HS-5 (cell line): ENCODE data around the gene KNCN.

ENCODE experiments used
- DNase-seq: peaks from one replicate; pipeline ENCODE4 v3.0.0-alpha.2; 2012; ENCODE audit warnings: low read depth

The KNCN gene

DNA sequence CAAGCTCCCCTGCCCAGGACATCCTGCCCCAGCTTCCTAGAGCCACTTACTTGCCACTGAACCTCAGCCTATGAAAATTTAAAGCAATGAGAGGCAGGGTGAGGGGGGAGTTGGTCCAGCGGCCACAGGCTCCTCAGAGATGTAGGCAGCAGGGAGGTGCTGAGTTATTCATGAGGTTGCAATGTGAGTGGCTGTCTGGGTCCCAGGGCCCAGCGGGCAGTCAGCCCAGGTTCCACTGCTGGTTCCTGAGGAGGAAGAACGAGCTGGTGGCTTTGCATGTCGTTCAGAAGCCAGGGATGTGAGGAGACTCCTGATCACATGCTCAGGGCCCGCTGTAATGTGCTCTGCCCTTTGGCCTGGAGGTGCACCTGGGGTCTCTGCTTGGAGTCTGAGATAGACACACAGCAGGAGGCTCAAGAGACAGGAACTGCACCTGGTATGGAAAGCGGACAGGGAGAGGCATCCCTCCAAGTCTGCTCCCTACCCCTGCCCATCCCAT lies at the start of gene KNCN:
TSS of gene KNCN (minus strand) at position 51 of the 499 bp plus-strand sequence. CDS start 432 bp downstream, outside the sequence.
- DNase-seq, result no peak

DNA sequence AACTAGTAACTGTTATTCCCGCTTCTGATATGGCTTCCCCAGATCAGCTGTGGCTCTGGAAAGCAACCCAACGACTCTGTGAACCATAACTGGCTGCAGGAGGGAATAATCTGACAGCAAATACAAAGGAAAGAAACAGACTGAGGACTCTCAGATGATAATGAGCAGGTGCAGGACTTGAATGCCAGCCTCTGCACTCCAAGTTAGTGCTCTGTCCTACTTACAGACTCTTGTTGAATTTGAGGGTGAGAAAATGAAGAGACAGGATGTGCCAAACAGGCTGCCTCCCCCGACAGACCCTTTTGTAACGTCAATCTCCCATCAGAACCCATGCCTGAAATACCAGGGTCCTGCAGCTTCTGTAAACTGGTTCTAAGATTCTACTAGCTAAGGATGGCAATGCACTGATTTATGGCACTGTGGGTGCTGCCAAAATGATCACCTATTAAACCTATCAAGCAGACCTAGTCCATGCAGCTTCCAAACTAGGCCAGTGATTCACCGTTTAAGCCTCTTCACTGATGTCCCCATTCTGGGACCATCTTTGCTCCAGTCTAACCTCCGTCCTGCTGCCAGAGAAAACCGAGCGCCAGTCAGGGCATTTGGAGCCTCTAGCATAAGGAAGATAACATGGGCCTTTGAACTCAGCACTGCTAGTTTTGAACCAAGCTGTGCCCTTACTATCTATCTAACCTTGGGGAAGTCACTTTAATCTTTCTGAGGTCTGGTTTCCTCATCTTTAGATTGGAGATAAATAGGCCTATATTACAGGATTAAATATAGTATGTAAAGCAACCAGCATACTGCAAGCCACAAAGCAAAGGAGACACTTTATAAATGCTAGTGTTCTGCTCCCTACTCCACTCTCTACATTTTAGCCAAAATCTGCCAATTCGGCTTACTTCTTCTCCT lies 47.9 kb upstream of the KNCN start:
- no peak for DNase-seq

GRCh38 chr1:46596846-46597245 lies 45.4 kb upstream of the KNCN start:
- DNase-seq, result no peak

DNA sequence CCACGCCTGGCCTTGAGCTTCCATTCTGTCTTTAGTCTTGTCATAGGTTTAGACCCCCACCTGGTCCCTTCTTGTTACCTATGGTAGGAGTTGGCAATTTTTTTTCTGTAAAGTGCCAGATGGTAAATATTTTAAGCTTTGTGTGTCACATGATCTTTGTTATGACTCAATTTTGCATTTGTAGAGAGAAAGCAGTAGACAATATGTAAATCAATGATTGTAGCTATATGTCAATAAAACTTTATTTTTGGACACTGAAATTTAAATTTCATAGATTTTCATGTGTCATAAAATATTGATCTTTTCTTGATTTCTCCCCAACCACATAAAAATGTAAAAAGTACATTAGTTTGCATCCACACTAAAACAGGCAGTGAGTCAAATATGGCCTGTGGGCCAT lies 44.6 kb upstream of the KNCN start:
- DNase-seq, result no peak

GRCh38 chr1:46595127-46595526 lies 43.7 kb upstream of the KNCN start:
- DNase-seq, result no peak

DNA sequence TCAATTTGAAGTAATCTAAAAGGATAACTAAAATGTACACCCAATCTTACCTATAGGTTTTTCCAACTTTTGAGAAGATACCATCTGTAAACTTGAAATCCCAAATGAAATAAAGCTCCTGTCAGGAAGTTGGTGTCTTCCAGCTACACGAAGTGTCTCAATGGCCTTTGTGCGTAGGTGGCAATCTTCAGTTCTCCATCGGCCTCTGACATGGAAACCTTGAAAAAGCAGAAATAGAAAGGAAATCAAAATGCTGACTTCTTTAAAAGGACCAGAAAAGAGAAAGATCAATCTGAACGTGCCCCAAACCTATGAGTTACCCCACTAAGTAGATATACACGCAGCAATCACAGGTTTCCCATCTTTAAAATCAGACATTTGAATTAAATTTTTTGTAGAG lies 42.6 kb upstream of the KNCN start:
- DNase-seq, result no peak

DNA sequence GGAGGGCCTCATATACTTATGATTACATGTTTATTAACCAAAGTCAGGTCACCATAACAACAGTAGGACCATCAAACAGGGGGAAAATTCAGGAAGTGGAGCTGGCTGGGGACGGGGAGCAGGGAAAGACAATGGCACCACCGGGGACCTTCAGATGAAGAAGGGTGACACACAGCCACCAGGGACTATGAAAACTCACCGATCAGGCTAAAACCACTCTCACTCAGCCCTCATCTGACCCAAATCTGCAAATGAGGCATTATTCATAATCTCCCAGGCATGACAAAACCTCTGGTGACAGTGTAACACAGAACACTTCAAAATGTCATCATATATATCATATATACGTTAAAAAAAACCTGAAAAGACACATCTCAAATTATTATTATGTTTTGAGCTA lies 41.4 kb upstream of the KNCN start:
- DNase-seq, result no peak

- DNase-seq, result no peak
Observed at GRCh38 chr1:46589529-46589928, 38.1 kb upstream of the KNCN start.

- no peak for DNase-seq
Observed at GRCh38 chr1:46587069-46587468, 35.6 kb upstream of the KNCN start.

DNA sequence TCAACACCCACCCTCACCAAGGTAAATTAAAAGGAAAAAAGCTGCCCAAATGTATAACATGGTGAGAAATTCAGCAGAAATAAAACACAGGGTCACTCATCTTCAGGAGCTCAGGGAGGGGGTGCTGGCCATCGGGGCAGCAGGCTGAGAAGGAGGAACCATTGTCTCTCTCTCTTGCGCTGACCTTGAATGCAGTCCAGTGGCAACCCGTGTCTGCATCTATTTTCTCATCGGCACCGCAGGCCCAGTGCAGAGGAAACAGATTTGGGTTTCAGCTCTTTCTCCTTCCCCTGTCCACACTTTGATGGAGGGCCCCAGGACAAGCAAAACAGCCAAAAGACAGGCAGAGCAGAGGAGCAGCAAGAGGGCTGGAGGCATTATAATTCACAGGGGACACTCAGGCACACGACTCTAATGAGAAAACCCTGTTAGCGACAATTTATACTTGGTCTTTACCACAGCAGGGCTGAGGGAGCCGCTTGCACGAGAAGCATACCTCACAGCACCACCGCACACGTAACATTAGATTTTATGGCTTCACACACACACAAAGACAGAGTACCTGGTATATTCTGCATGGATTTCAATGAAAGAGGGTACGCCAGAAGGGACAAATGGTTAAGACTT lies 34.0 kb upstream of the KNCN start:
- DNase-seq, result no peak

GRCh38 chr1:46583494-46583893 lies 32.0 kb upstream of the KNCN start:
- DNase-seq, result no peak

DNA sequence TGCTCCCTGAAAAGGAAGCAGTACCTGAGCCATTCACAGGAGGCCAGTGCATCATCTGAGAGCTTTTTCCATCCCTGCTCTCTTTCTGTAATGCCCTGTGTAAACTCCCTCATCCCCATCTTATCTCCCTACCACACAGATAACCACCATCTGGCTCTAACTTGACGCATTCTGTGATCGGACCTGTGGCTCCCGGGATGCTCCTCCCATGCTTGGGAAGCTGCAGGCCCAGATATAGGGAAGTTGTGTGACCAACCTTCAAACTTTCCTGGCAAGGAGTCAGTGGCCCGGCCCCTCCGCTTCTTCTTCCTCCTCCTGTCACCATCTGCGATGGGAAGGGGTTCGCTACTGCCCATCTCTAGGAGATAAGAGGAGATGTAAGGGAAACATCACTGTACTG lies 31.5 kb upstream of the KNCN start:
- no peak for DNase-seq

DNA sequence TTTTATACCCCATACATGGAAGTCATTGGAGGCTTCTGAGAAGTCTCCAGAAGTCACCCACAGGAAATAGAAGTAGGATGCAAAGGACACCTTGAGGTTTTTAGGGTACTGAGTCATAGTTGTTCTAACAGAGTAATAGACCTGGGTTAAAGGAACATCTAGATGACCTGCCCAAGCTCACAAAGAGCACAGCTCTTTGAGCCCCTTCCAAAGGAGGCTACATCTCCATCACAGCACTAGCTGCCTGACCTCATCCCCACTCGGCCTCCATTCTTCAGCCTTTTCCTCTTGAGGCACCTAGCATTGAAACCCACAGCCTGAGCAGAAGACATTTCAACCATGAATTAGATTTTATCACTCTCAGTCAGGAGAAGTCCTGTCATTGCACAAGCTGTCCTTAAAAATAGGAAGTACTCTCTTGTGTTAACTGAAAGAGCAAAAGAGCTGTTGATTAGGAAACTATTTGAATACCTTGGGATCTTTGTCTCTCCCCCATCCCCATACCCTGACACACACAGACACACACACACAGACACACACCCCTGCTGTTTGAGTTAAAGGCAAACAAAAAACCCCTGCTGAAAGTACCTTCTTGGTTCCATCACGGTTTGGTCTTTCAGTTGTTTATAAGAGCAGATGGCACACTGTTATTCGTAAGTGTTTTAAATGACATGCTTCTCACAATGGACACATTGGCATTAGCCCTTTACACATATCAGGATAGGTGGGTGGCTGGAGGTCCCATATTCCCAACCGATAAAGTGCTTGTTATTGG lies 30.4 kb upstream of the KNCN start:
- DNase-seq, result no peak

GRCh38 chr1:46580140-46580903 lies 28.9 kb upstream of the KNCN start:
- DNase-seq, result no peak

GRCh38 chr1:46577671-46578070 lies 26.2 kb upstream of the KNCN start:
- no peak for DNase-seq

GRCh38 chr1:46576596-46576995 lies 25.1 kb upstream of the KNCN start:
- no peak for DNase-seq

- DNase-seq, result no peak
Observed at GRCh38 chr1:46575778-46576177, 24.3 kb upstream of the KNCN start.

- DNase-seq, result no peak
Observed at GRCh38 chr1:46575300-46575699, 23.9 kb upstream of the KNCN start.

- DNase-seq, result no peak
Observed at GRCh38 chr1:46571691-46572225, 20.3 kb upstream of the KNCN start.

DNA sequence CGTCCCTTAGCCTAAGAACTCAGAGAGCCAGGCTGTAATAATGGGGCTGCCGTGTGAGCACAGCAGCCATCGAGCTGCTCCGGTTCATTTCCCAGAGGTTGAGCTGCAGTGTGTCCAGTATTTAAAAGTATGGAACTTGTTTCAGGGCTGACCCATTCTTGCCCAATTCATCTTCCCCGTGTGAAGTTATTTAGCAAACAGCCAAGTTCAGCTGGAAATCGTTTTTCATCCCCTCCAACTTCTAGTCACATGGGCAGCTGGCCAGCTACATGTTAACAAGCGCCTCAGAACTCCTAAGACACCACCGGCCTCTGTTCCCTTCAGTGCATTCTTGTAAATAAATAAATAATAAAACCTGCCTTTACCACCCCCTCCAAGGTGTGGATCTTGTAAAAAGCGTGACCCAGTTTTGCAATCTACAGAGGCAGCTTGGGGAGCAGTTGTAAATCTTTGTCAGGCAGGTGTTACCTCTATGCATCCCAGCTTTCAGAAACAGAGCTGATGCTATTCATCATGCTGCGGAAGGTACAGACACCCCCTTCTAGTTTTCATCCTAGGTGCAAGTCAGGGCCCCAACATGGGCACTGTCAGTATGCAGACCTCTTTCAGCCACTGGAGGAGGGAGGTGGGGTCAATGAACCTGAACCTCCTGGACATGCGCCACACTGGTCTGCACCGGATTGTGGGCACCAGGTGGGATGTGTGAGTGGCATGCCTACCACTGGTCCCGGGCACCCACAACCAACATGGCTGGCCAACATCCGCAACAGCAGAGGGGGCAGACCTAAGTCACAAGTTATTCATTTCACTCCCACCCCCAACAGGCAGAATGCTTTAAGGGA lies 18.7 kb upstream of the KNCN start:
- DNase-seq, result no peak

DNA sequence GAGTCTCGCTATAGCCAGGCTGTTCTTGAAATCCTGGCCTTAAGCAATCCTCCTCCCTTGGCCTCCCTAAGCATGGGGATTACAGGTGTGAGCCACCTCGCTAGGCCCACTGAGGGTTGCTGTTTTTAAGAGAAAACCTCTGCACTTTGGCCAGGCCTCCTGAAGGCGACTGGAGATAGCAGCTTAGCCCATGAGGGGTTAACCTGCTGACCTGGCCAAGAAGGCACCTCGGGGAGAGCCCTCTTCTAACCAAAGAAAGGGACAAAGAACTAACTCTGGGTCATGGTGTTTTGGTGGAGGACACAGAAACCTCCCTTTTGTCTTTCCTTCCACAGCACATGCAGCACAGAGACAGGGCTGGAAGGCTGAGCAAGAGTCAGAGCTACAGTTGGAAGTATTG lies 17.7 kb upstream of the KNCN start:
- DNase-seq, result no peak
